Choroid plexus epithelial cell (primary cell): ENCODE measurements around the gene XRCC3.
A peak's percentile ranks its signal among the peaks of the same experiment; 100 is the strongest.

Experiments used
- DNase-seq: peaks from one replicate; pipeline ENCODE4 v3.0.0-alpha.2; 2010; ENCODE audit warnings: low read depth
- H3K4me3 ChIP-seq: 2 replicates; pipeline ENCODE4 v1.5.1; 2011; ENCODE audit warnings: low read depth, mild to moderate bottlenecking, control low read depth, low read length, moderate library complexity
- CTCF ChIP-seq: conservative IDR thresholded peaks from 2 replicates; pipeline ENCODE4 v1.5.1; 2011; ENCODE audit warnings: low read depth, mild to moderate bottlenecking, control low read depth, inconsistent platforms, low read length, moderate library complexity

XRCC3 gene

GRCh38 chr14:103730490-103731035 is 15.3 kb upstream of the XRCC3 start:
- no peak overlapping the region for H3K4me3 ChIP-seq
- peak; percentile 26 for TF ChIP-seq CTCF
- DNase-seq, result no peak

GRCh38 chr14:103729496-103730448 is 14.5 kb upstream of the XRCC3 start:
- H3K4me3 ChIP-seq, result no peak overlapping the region
- TF ChIP-seq CTCF, result no peak
- no peak for DNase-seq

GRCh38 chr14:103728721-103729120 is 13.5 kb upstream of the XRCC3 start:
- no peak overlapping the region for H3K4me3 ChIP-seq
- no peak for TF ChIP-seq CTCF
- DNase-seq, result no peak

- TF ChIP-seq CTCF, result no peak
- DNase-seq, result no peak
Observed at GRCh38 chr14:103728141-103728540, 12.9 kb upstream of the XRCC3 start.

GRCh38 chr14:103727313-103727980 is 12.2 kb upstream of the XRCC3 start:
- DNase-seq, result no peak
- no peak overlapping the region for H3K4me3 ChIP-seq
- TF ChIP-seq CTCF, result no peak

More at GRCh38 chr14:103728141-103728540, 12.9 kb upstream of the XRCC3 start:
- H3K4me3 ChIP-seq, result no peak overlapping the region

GRCh38 chr14:103726474-103726873 is 11.2 kb upstream of the XRCC3 start:
- no peak for DNase-seq
- H3K4me3 ChIP-seq, result no peak overlapping the region
- TF ChIP-seq CTCF, result no peak
